ENCODE data around the gene PRELP. TPM values are rescaled to one million over a fixed set of nuclear protein-coding genes. Genes with fewer than 3 reads are reported as not detected.

Gene PRELP
- total and polyA plus RNA-seq, 8 donors: 1.1 to 29.8 (median 8.7) TPM

DNA sequence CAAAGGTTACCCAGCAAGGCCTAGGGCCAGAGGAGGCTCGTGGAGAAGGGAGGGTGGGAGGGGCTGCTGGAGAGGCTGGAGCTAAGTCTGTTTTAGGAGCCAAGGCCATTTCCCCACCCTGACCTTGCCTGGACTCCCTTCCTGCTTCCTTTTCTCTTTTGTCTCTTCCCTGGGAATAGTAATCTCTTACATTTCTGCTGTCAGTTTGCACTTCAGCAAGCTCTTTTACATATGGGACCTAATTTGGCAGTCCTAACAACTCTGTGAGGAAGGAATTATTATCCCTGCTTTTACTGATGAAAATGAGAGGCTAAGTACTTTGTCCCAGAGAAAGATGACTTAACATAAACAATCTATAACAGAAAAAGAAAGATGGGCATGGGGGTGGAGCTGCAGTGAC, 32.2 kb downstream of the PRELP start:
- WGBS, 5 donors: 18 to 33% (median 25%) methylated on average over 1 of the region's 1 CpG
- DNase-seq: peak in 1 of 2 donors; percentile 53
- Histone ChIP-seq H3K27ac (peak overlapping the region in 4 of 5 donors; percentile 36 to 73 (median 62)), H3K36me3 (no peaks in the 10 kb centered on the region), H3K4me3 (no peak overlapping the region), H3K9me3 (no peaks in the 10 kb centered on the region), H3K27me3 (no peaks in the 10 kb centered on the region), H3K4me1 (peaks cover 21 to 51% (median 34%) of the 10 kb centered on the region in 4 donors)
- TF ChIP-seq, protein P1, sequence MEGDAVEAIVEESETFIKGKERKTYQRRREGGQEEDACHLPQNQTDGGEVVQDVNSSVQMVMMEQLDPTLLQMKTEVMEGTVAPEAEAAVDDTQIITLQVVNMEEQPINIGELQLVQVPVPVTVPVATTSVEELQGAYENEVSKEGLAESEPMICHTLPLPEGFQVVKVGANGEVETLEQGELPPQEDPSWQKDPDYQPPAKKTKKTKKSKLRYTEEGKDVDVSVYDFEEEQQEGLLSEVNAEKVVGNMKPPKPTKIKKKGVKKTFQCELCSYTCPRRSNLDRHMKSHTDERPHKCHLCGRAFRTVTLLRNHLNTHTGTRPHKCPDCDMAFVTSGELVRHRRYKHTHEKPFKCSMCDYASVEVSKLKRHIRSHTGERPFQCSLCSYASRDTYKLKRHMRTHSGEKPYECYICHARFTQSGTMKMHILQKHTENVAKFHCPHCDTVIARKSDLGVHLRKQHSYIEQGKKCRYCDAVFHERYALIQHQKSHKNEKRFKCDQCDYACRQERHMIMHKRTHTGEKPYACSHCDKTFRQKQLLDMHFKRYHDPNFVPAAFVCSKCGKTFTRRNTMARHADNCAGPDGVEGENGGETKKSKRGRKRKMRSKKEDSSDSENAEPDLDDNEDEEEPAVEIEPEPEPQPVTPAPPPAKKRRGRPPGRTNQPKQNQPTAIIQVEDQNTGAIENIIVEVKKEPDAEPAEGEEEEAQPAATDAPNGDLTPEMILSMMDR (IDR thresholded peaks at IDR 0.05): no peak
- no peak for TF ChIP-seq EP300 (IDR thresholded peaks at IDR 0.05)
- intact Hi-C loops (cut with DNase I; ENCODE audit: low total_unique reads): loop anchor here (5.0 kb wide), 1 partner anchor 195 kb away; no protein-coding TSS in a partner anchor

GRCh38 chr1:203508463-203509073, 33.0 kb downstream of the PRELP start:
- WGBS, 5 donors: 62 to 78% (median 74%) methylated on average over 10 of the region's 10 CpGs
- Histone ChIP-seq H3K27ac (peak overlapping the region in 4 of 5 donors; percentile 15 to 73 (median 62)), H3K27me3 (no peaks in the 10 kb centered on the region), H3K4me1 (peaks cover 29 to 59% (median 43%) of the 10 kb centered on the region in 4 donors), H3K4me3 (no peak overlapping the region), H3K9me3 (no peaks in the 10 kb centered on the region), H3K36me3 (no peaks in the 10 kb centered on the region)
- TF ChIP-seq EP300 (IDR thresholded peaks at IDR 0.05): no peak
- intact Hi-C loops (cut with DNase I; ENCODE audit: low total_unique reads): loop anchor here (5.0 kb wide), 1 partner anchor 194 kb away; no protein-coding TSS in a partner anchor
- peak in 1 of 2 donors; percentile 67 for DNase-seq

DNA sequence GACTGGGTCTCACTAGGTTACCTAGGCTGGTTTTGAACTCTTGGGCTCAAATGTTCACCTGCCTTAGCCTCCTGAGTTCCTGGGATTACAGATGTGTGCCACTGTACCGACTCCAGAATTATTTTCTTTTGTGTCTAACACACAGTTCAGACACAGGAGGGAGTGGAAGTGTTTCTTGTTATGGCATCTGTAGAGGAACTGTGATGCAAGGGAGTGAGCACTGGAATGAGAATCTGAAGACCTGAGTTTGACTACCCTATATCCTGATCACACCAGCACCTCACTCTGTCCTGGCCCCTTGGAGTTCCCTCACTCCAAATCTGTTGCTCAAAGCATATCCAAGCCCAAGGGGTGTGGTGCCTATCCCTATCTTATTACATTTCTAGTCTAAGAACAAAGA, 33.5 kb downstream of the PRELP start:
- Histone ChIP-seq H3K4me3 (no peak overlapping the region), H3K27ac (peak overlapping the region in 4 of 5 donors; percentile 15 to 73 (median 62)), H3K4me1 (peaks cover 31 to 65% (median 48%) of the 10 kb centered on the region in 4 donors), H3K36me3 (no peaks in the 10 kb centered on the region), H3K9me3 (no peaks in the 10 kb centered on the region), H3K27me3 (no peaks in the 10 kb centered on the region)
- 27 to 71% (median 46%) methylated on average over 1 of the region's 1 CpG for WGBS, 5 donors
- TF ChIP-seq, protein P1 (IDR thresholded peaks at IDR 0.05): no peak
- intact Hi-C loops (cut with DNase I; ENCODE audit: low total_unique reads): loop anchor here (5.0 kb wide), 1 partner anchor 193 kb away; no protein-coding TSS in a partner anchor
- no peak for DNase-seq

GRCh38 chr1:203511513-203511912, 35.9 kb downstream of the PRELP start:
- WGBS, 5 donors: 52 to 69% (median 58%) methylated on average over 6 of the region's 6 CpGs
- intact Hi-C loops (cut with DNase I; ENCODE audit: low total_unique reads): no loop called here
- Histone ChIP-seq H3K27ac (peak overlapping the region in 2 of 5 donors; percentile 73 to 77), H3K9me3 (no peaks in the 10 kb centered on the region), H3K36me3 (no peaks in the 10 kb centered on the region), H3K4me1 (peaks cover 31 to 62% (median 48%) of the 10 kb centered on the region in 4 donors), H3K4me3 (no peak overlapping the region), H3K27me3 (no peaks in the 10 kb centered on the region)
- TF ChIP-seq, protein P1 (IDR thresholded peaks at IDR 0.05): no peak
- TF ChIP-seq POLR2AphosphoS5 (IDR thresholded peaks at IDR 0.05) (no peak), EP300 (IDR thresholded peaks at IDR 0.05) (no peak), POLR2A (IDR thresholded peaks at IDR 0.05) (no peak)
- no peak for DNase-seq

GRCh38 chr1:203511930-203512329, 36.3 kb downstream of the PRELP start:
- TF ChIP-seq, protein P1 (IDR thresholded peaks at IDR 0.05): no peak
- no peak for TF ChIP-seq EP300 (IDR thresholded peaks at IDR 0.05)
- no peak for TF ChIP-seq POLR2AphosphoS5 (IDR thresholded peaks at IDR 0.05)
- no peak for TF ChIP-seq POLR2A (IDR thresholded peaks at IDR 0.05)
- peaks cover 29 to 58% (median 44%) of the 10 kb centered on the region in 4 donors for H3K4me1 ChIP-seq
- H3K27ac ChIP-seq: peak overlapping the region in 3 of 5 donors; percentile 59 to 77 (median 73)
- no peaks in the 10 kb centered on the region for H3K27me3 ChIP-seq
- no peaks in the 10 kb centered on the region for H3K36me3 ChIP-seq
- no peak for DNase-seq
- 80 to 89% (median 88%) methylated on average over 4 of the region's 4 CpGs for WGBS, 5 donors
- no peaks in the 10 kb centered on the region for H3K9me3 ChIP-seq
- intact Hi-C loops (cut with DNase I; ENCODE audit: low total_unique reads): no loop called here
- no peak overlapping the region for H3K4me3 ChIP-seq
